RWPE1 (cell line): ENCODE results near the gene ZNG1E.
"Not testable (repeated sequence)": the region's sequence is repeated elsewhere in the genome, so short reads cannot be mapped to it uniquely, and the experiment has no call there.

ENCODE experiments used
- CTCF ChIA-PET: fragments of 350-600 bp; sonication (Branson Sonifier 250); formaldehyde crosslinking; extraction: SDS; loops from one replicate; lab custom pipeline; 2021; lab: Yijun Ruan, JAX
- POLR2A ChIA-PET: fragments of 400-600 bp; formaldehyde crosslinking; extraction: SDS; loops from one replicate; lab custom pipeline; 2020; ENCODE audit warnings: antibody characterized with exemption; ENCODE audit not compliant: low non-redundant PET; lab: Yijun Ruan, JAX
- DNase-seq: peaks from one replicate; pipeline ENCODE4 v3.0.0; 2012; ENCODE audit warnings: low spot score
- H3K27ac ChIP-seq: fragments of 450-650 bp; 2 replicates; pipeline ENCODE4 v1.5.1; 2017

ZNG1E gene

DNA sequence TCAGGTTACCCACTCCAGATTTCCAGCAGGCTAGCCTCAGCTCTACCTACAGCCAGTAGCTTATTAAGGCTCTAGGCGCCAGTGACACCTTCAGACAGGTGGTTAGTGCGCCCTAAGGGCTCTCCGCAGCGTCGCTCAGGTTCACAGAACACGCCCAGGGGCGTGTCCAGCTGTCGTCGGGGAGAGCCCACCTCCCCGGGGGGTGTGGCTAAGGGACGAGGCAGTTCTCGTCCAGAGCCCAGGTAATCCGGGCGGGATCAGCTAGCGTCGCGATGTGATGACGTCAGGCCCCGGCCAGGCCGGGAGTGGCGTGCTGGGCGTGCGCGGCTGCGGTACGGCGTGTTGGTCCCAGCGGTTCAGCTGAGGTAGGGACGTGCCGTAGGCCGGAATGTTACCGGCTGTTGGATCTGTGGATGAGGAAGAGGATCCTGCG, at the start of gene ZNG1E:
Gene ZNG1E, plus strand, starts transcription at position 340 of the 433 bp plus-strand sequence. Its CDS starts 49 bp downstream, at position 389.
- H3K27ac ChIP-seq, CTCF ChIA-PET: not testable (repeated sequence)

DNA sequence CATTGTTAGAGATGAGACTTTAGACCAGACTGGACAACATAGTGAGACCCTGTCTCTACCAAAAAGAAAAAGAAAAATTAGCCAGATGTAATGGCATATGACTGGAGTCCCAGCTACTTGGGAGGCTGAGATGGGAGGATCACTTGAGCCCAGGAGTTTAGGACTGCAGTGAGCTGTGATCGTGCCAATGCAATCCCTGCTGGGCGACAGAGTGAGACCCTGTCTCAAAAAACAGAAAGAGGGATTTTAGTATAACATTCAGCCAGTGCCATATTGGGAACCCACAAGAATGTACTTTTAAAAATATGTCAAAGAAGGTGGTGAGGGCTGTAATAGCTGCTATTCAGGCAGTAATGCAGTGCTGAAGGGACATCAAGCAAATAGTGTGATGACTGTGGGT, 2.1 kb upstream of the ZNG1E start:
- POLR2A ChIA-PET, H3K27ac ChIP-seq, DNase-seq, CTCF ChIA-PET: not testable (repeated sequence)

More for the DNA sequence above, at the start of gene ZNG1E:
- POLR2A ChIA-PET: not testable (repeated sequence)
- DNase-seq: peak; percentile 41

DNA sequence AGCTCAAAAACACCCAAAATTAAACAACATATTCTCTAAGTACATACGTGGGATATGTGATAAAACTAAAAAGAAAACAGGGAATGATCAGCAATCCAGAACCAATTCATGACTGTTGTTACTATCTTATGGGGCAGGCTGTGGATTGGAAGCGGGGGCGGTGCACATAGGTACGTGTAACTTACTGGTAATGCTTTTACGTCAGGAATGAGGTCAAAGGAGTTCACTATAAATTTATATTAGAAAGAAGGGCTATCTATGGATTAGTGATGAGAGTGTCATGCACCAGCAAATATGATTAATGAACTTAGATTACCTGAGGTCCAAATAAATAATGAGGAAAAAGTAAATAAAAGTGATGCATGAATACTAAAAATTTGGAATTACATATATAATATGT, 710 bp upstream of the ZNG1E start:
- POLR2A ChIA-PET, H3K27ac ChIP-seq, CTCF ChIA-PET, DNase-seq: not testable (repeated sequence)

DNA sequence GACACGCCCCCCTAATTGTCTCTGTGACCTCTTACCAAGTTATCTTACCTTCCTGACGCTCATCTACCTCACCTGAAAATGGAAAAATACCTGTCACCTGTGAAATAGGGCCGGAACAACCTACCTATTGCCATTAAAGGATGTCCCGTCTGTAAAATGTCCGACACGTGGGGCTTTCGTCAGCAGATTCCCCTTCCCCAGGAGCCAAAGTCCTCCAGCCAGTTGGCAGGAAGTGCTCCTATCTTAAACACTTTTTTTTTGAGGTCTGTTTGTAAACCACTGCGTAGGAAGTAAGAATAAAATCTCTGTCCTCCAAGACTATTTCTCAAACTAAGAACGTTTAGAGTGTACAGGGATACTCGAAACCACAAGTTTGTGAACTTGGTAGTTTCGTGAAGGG, 661 bp downstream of the ZNG1E start:
- CTCF ChIA-PET, DNase-seq, H3K27ac ChIP-seq, POLR2A ChIA-PET: not testable (repeated sequence)

DNA sequence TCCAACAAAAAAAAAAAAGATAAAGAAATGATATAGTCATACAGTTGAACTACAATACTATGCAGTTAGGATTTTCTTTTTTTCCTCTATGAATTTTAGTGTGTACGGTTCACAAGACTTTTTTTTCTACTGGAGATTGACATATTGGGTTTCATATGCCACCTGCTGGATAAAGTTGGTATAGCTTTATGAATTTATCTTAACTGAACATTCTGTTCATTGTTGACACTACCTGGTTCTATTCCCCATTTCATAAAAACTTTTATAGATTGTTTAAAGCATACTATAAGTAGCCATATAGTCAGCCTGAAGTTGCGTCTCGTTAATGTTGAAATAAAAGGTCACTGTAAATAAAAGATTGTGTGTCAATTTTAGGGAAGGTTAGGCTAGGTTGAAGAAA, 2.8 kb downstream of the ZNG1E start:
- CTCF ChIA-PET, POLR2A ChIA-PET, DNase-seq, H3K27ac ChIP-seq: not testable (repeated sequence)

DNA sequence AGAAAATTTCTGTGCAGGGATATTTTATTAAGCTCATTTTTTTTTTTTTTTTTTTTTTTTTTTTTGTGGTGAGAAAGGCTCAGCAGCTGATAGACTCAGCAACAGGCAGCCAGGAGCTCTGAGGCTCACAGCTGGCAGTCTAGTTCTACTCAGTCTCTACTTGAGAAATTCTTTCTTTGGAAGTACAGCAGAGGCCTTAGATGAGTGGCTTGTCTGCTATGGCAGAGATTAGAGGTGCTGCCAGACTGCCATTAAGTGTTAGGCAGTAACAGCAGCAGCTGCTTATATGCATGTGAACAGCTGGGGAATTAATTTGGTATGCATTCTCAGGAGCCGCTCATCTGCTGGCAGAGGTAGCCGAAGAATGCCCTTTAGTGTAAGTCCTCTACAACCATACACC, 27.8 kb downstream of the ZNG1E start:
- DNase-seq, POLR2A ChIA-PET, H3K27ac ChIP-seq, CTCF ChIA-PET: not testable (repeated sequence)

DNA sequence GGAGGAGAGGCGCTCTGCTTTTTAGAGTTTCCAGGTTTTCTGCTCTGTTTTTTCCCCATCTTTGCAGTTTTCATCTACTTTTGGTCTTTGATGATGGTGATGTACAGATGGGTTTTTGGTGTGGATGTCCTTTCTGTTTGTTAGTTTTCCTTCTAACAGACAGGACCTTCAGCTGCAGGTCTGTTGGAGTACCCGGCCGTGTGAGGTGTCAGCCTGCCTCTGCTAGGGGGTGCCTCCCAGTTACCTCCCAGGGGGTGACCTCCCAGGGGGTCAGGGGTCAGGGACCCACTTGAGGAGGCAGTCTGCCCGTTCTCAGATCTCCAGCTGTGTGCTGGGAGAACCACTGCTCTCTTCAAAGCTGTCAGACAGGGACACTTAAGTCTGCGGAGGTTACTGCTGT, 38.7 kb downstream of the ZNG1E start:
- CTCF ChIA-PET, POLR2A ChIA-PET, H3K27ac ChIP-seq: not testable (repeated sequence)

DNA sequence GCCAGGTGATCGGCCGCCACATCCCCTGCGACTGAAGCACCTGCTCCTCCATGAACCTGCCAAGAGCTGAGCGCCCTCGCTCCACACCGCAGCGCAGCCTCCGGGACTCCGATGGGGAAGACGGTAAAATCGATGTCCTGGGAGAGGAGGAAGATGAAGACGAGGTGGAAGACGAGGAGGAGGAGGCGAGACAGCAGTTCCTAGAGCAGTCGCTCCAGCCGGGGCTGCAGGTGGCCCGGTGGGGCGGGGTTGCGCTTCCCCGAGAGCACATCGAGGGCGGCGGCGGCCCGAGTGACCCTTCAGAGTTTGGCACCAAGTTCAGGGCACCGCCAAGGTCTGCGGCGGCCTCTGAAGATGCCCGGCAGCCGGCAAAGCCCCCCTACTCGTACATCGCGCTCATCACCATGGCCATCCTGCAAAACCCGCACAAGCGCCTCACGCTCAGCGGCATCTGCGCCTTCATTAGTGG, 61.4 kb downstream of the ZNG1E start, which contains the start of gene FOXD4L4:
Gene FOXD4L4, plus strand, starts transcription at position 51 of the 469 bp plus-strand sequence. Its CDS starts 0 bp downstream, at position 51.
- CTCF ChIA-PET, DNase-seq, POLR2A ChIA-PET, H3K27ac ChIP-seq: not testable (repeated sequence)

More for the DNA sequence above, 38.7 kb downstream of the ZNG1E start:
- not testable (repeated sequence) for DNase-seq

DNA sequence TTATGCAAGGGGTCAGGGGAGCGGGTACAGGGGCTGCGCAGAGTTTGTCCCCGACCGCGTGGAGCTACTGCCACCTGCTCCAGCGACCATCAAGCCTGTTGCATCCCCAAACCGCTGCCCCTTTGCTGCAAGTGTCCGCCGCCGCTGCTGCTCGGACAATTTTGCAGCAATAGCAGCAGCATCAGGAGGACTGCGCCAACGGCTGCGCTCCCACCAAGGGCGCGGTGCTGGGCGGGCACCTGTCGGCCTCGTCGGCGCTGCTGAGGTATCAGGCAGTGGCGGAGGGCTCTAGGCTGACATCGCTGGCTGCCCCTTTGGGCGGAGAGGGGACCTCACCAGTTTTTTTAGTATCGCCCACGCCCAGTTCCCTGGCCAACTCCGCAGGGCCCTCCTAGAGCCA, 62.4 kb downstream of the ZNG1E start:
- DNase-seq, POLR2A ChIA-PET, H3K27ac ChIP-seq, CTCF ChIA-PET: not testable (repeated sequence)
